Right kidney (tissue), 1 donor: ENCODE results near the gene GRK3.
A peak's percentile ranks its signal among the peaks of the same experiment; 100 is the strongest.
"Not testable (repeated sequence)": the region's sequence is repeated elsewhere in the genome, so short reads cannot be mapped to it uniquely, and the experiment has no call there.

ENCODE experiments used
- DNase-seq: peaks from one replicate; pipeline ENCODE4 v3.0.0-alpha.2; 2016

Gene GRK3

GRCh38 chr22:25551396-25551795 lies 13.1 kb upstream of the GRK3 start:
- no peak for DNase-seq

DNA sequence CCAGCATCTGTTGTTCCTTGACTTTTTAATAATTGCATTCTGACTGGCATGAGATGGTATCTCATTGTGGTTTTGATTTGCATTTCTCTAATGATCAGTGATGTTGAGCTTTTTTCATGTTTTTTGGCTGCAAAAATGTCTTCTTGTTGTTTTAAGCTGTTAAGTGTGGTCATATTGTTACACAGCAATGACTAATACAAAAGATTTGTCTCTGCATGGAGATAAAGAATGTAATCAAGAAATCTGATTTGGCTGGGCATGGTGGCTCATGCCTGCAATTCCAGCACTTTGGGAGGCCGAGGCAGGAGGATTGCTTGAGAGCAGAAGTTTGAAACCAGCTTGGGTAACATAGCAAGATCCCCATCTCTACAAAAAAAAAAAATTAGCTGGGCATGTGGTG lies 12.1 kb upstream of the GRK3 start:
- DNase-seq: not testable (repeated sequence)

DNA sequence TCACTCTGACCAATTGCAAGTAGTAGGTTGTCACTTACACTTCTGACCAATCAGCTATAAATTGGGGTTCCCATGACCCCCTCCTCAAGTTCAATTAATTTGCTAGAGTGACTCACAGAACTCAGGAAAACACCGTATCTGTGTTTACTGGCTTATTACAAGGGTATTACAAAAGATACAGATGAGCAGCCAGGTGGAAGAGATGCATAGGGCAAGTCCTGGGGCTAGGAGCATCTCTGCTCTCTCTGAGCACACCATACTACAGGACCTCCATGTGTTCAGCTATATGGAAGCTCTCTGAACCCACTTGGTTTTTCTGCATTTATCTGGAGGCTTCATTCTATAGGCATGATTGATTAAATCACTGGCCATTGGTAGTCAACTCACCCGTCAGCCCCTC lies 11.3 kb upstream of the GRK3 start:
- no peak for DNase-seq

DNA sequence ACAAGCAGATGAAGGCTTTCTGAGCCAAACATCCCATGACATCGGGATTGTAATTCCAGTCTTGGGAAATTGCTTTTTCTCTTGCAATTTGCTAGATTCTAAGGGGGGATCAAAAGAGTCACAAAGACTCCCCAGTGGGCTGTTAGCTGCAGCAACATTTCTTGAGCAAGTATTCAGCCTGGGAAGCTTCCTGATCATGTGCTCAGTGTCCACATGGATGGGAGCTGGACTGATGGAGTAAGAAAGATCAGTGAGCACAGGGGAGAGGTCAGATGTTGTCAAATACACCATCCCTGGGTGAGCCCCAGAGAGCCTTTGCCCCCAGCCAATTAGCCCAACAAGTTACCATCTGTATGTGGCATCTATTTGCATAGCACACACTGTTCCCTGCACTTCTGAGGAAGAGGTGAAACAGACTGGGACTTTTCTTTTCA lies 10.2 kb upstream of the GRK3 start:
- DNase-seq: no peak

- DNase-seq: no peak
Measured at GRCh38 chr22:25554689-25555088, 9.8 kb upstream of the GRK3 start.

DNA sequence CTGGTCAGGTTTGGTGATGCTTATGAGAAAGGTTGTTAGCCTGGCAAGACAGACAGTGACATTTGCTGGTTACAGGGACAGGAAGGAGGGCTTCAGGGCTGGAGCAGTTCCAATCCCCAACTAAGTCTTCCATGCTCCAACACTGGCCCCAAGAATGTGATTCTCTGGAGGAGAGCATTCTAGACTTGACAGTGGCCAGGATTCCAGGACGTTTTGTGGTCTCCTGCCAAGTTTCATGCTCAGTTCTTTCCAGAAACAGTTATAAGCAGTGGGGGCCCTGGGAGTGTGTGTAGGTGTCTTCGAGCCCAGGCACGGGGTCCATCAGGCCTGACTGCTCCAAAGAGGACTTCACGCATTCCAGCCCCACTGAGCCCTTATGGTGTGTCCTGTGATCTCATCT lies 8.9 kb upstream of the GRK3 start:
- DNase-seq: no peak

GRCh38 chr22:25557218-25557617 lies 7.3 kb upstream of the GRK3 start:
- DNase-seq: no peak

- DNase-seq: no peak
Measured at GRCh38 chr22:25558341-25558740, 6.1 kb upstream of the GRK3 start.

DNA sequence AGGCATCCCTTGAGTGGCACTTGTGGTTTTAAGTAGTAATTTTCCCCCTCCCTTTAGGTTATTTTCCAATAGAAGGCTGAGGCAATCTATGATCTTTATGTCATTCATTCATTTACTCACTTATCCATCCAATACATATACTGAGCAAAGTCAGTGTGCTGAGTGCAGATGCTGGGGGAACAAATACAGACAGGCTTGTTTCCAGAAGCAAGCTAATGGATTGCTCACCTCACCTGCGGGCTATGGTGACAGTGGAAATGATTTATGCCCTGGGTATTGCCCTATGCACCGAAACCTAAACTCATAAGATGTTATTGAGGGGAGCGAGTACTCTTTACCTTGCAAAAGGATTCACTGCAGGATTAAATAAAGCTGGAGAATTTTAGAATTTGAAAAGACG lies 4.6 kb upstream of the GRK3 start:
- DNase-seq: not testable (repeated sequence)

DNA sequence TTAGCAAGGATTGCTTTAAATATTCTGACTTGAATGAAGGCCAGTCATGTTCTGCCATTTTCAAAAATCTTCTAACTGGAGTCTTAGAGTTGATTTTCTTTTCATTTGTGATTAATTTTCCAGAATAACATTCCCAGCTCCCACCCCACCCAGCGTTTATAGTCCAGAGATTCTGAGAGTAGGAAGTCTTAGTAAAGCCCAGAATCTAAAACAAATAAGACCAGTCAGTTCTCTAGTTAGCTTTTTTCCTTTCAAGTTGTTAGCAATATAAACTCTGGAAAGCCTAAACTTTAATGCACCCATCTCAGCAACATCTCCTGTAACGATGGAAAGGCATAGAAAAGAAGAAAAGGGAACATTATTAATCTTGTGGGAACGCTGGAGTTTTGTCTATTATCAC lies 3.3 kb upstream of the GRK3 start:
- not testable (repeated sequence) for DNase-seq

- DNase-seq: not testable (repeated sequence)
Measured at GRCh38 chr22:25561927-25562326, 2.5 kb upstream of the GRK3 start.

DNA sequence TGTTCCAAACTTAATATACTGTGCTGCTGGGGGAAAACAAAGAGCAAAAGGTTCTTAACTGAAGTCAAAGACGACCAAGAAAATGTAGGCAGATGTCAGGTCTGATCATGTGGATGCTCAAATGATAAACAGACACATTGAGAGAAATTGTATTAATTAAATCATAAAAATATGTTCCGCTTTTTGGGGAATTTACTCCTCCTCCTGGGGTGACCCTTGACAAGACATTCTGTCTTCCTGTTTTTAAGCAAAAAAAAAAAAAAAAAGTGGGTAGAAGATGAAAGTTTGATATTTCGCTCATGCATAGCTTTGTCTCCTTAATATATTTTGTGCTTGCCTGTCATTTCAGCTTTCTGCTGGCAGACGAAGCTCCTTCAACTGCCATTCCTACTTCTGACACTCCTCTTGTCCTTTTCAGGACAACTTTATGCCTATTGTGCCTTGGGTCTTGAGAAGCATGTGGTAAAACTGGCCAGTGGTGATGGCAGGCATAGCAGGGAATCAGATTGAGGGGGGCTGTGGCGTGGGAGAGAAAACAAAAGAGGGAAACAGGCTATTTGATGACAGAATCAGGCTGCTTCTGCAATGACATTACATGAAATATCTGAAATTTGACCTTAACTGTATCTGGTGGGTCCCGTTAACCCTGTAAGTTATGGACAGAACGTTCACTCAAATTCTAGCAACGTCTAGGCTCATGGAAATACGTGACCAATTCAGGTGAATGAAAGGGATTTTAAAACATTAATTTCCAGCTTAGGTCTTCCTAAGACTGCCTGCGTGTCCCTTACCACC lies 1.3 kb upstream of the GRK3 start:
- DNase-seq: peak; percentile 17

- DNase-seq: peak; percentile 61
Measured at GRCh38 chr22:25563761-25564319, 635 bp upstream of the GRK3 start.

GRCh38 chr22:25564979-25565677 lies 653 bp downstream of the GRK3 start:
- peak; percentile 77 for DNase-seq

- DNase-seq: no peak
Measured at GRCh38 chr22:25566186-25566897, 1.9 kb downstream of the GRK3 start.

DNA sequence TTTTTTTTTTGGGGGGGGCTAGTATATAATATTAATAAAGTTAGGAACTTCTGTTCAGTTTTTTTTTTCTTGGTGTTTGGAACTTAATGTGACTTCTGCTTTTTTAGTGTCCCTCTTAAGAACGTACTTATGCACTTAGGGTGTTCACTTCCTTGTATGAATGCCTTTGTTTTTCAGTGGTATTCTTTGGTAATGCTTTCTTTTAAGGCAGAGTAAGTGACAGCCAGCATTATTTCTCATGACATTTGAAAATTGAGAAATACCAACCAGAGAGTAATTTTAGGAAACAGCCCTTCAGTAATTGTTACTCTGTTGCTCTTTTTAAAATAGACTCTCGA lies 2.4 kb downstream of the GRK3 start:
- DNase-seq: no peak

GRCh38 chr22:25567251-25567675 lies 2.8 kb downstream of the GRK3 start:
- no peak for DNase-seq

GRCh38 chr22:25568066-25568465 lies 3.6 kb downstream of the GRK3 start:
- DNase-seq: not testable (repeated sequence)

DNA sequence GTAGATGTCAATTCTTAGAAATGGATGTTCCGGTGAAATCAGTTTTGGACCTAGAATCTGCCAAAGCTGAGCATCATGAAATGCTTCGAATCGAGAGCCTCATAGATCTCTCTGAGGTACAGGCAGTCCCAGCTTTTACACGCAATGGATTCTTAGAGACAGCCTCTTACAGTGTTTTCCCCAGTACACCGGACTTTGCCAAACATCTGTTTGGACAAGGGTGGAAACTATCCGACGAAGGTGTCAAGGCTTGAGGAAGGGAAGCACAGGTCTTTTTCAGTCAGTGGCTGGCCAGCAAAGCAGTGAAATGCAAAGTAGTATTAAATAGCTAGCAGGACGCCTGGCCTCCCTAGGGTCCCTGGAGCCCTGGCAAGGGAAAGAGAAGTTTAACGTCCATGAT lies 4.9 kb downstream of the GRK3 start:
- DNase-seq: no peak

- no peak for DNase-seq
Measured at GRCh38 chr22:25569983-25570382, 5.5 kb downstream of the GRK3 start.

DNA sequence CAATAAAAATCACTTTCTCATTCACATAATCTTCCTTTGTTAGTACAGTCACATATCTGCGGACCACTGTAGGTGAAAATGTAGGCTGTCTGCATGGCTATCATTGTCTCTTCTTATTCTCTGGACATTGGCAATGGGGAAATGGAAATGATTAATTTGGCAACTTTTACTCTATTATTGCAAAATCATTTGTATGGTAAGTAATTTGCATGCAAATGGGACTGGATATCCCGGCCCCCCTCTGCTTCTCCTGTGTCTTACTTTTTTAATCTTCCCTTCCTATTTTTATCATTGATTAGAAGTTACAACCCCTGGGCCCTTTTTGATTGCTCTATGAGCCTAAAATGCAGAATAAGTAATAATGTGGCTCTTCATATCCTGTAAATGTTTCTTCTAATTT lies 6.0 kb downstream of the GRK3 start:
- no peak for DNase-seq

DNA sequence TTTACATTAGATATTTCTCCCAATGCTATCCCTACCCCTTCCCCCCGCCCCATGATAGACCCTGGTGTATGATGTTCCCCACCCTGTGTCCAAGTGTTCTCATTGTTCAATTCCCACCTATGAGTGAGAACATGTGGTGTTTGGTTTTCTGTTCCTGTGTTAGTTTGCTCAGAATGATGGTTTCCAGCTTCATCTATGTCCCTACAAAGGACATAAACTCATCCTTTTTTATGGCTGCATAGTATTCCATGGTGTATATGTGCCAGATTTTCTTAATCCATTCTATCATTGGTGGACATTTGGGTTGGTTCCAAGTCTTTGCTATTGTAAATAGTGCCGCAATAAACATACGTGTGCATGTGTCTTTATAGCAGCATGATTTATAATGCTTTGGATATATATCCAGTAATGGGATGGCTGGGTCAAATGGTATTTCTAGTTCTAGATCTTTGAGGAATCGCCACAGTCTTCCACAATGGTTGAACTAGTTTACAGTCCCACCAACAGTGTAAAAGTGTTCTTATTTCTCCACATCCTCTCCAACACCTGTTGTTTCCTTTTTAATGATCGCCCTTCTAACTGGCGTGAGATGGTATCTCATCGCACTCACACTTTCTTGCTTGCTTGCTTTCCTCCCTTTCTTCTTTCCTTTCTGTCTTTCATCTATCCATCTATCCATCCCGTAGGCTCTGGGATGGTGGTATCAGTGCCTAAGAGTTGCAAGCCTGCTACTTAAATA lies 7.7 kb downstream of the GRK3 start:
- not testable (repeated sequence) for DNase-seq
